Activated CD4-positive, alpha-beta T cell treated with anti-CD3 and anti-CD28 coated beads for 24 hours (primary cell): ENCODE data around the gene CHRM4.

ENCODE experiments used
- DNase-seq, 2 donors: peaks; one replicate each; pipeline ENCODE4 v3.0.0-alpha.2; 2020; ENCODE audit warnings: low read depth in 2 of 2

Gene CHRM4

GRCh38 chr11:46347637-46348311 lies 43.8 kb downstream of the CHRM4 start:
- DNase-seq = no peak

GRCh38 chr11:46346886-46347636 lies 44.5 kb downstream of the CHRM4 start, which contains the start of gene DGKZ:
Gene DGKZ, plus strand, starts transcription at chr11:46347463. Its CDS starts 197 bp downstream, at chr11:46347660.
- peak; percentile 78 to 79 for DNase-seq

DNA sequence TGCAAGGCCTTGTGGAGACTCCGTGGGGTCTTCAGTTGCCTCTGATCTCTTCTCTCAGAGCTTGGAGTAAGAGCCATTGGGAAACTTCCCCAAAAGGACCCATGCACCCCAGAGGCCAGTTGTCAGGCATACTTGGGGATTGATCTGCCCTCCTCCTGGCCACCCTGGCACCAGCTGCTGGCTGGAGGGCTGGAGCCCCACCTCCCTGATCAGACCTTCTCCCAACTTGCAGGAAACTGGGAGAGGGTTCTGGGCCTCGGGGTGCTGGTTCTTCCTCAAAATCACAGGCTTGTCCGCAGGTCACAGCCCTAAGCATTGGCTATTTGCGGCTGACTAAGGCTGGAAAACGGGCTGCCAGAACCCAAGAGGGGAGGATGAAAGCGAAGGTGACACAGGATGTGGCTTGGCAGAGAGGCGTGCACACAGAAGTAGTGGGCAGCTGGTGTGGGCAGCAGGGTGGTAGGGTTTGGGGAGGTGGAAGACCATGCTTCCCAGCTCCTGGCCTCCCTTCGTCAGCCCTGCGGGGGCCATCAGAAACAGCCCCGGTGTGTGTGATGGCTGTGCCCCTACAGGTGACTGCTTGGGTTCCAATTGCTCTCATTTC lies 45.6 kb downstream of the CHRM4 start:
- no peak for DNase-seq

- no peak for DNase-seq
Observed at GRCh38 chr11:46345131-46345597, 46.4 kb downstream of the CHRM4 start.

- DNase-seq = no peak
Observed at GRCh38 chr11:46343520-46343919, 48.1 kb downstream of the CHRM4 start.

- DNase-seq = no peak
Observed at GRCh38 chr11:46342239-46342638, 49.3 kb downstream of the CHRM4 start.

GRCh38 chr11:46341454-46341853 lies 50.1 kb downstream of the CHRM4 start:
- DNase-seq = no peak

DNA sequence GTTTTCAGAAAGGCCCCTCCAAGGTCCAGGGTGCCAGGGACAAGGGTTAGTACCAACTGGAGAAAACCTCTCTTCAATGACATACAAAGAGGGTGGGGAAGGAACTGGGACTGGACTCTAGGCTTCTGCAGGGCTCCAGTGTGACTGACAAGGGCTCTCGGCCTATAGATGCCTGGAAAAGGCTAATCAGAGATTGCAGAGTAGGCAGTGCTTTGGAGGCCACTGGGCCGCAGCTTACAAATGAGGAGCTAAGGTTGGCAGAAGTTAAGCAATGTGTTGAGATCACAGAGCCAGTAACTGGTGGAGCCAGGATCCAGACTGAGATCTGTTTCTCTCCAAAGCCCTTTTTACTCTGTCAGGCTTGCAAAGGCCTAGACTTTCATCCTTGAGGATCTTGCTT lies 51.8 kb downstream of the CHRM4 start:
- DNase-seq = no peak

DNA sequence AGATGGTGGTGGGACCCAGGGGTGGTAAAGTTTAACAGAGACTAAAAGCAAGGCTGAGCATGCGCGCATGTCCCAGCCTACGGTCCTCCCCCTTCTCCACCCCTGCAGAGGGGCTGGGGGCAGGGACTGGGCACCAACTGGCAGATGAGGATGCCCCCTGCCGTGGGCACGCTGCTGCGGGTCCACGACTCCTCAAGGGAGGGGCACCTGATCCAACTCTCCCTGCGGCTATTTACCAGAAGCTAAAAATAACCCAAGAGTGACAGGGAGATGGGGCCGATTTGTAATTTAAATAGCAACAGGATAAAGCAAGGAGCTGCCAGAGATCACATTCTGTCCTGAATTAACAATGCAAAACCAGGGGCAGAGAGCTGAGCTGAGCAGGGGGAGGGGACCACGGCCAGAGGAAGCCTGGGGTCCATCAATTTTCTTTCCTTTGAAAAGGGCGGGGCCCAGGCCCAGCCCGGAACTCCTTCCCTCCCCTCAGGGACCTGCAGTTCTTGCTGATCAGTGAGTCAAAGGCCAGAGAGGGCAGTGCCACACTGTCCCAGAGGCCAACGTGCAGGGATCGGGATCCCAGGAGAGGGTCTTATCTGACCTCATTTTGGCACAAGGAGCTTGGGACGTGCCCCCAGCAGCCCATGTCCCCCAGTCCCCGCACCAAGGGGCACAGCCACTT lies 52.4 kb downstream of the CHRM4 start:
- DNase-seq = no peak

DNA sequence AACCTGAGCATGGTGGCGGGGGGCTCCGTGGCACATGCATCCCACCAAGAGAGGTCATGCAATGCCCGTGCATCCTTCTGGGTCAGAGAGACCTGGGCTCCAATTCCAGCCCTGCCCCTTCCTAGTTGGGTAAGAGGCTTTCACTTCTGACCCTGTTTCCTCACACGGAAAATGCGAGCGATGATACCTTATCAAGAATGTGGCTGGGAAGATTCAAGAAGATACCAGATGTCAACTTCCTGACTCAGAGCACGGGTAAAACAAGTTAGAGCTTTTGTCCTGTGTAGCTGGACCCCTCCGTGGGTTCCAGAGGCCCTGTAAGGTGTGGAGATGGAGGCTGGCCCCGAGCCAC lies 53.0 kb downstream of the CHRM4 start:
- DNase-seq = no peak

DNA sequence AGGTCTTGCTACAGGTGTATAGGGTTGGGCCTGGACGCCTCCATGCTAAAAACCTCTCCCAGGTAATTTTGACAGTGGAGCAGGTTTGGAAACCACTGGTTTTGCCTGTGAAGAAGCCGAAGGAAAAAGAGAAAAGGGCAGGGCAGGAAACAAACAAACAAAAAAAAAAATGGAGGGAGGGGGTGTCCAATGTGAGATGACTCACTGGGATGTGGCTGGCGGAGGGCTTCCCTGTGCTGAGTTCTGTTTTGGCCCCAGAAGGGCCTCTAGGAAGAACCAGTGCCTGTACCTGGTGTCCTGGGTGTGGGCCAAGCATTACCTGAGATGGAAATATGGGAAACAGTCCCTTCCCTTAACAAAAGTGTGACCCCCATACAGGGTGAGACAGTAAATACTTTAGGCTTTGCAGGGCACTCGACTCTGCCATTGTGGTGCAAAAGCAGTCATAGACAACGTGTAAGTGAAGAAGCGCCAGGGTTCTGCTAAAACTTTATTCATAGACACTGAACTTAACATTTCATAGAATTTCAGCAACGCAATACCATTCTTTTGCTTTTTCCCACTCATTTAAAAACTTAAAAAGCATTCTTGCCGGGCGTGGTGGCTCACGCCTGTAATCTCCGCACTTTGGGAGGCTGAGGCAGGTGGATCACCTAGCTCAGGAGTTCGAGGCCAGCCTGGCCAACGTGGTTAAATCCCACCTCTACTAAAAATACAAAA lies 53.8 kb downstream of the CHRM4 start:
- no peak for DNase-seq

DNA sequence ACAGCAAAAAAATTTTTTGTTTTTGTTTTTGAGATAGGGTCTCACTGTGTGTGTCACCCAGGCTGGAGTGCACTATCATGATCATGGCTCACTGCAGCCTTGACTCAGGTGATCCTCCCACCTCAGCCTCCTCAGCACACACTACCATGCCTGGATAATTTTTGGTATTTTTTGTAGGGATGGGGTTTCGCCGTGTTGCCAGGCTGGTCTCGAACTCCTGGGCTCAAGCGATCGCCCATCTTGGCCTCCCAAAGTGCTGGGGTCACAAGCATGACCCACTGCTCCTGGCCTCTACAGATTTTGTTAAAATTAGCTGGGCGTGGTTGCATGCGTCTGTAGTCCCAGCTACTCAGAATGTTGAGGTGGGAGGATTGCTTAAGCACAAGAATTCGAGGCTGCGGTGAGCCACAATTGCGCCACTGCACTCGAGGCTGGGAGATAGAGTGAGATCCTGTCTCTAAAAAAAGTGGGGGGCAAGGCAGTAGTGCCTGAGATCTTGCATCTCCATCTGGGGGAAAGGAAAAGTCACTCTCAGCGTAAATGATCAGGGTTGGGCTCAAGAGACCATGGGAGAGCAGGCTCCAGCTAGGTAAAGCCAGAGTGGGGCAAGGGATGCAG lies 54.9 kb downstream of the CHRM4 start:
- no peak for DNase-seq

GRCh38 chr11:46335890-46336562 lies 55.5 kb downstream of the CHRM4 start:
- no peak for DNase-seq

- no peak for DNase-seq
Observed at GRCh38 chr11:46335271-46335670, 56.3 kb downstream of the CHRM4 start.

DNA sequence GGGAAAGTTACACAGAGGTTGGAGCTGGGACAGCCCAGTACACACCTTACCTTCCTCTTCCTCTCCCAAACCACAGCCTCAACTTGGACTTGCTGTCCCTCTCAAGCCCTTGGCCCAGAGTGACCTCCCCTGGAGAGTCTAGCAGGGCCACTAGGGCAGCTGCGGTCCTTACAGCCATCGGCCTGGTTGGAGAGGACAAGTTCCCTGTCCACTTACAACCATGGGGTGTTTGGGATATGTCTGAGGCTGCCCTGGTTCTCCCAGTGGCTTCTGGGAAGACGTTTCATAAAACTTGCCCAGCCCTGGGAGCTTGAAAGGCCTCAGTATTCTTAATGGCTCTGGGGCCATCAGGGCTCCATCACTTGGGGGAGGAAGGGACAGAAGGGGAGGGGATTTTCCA lies 57.4 kb downstream of the CHRM4 start:
- DNase-seq = no peak
